ENCODE measurements around the gene DGCR2. TPM values are rescaled to one million over a fixed set of nuclear protein-coding genes. Genes with fewer than 3 reads are reported as not detected.

DGCR2 gene
- total RNA-seq, 1 experiment from 2014 or later, result 42.9 TPM

DNA sequence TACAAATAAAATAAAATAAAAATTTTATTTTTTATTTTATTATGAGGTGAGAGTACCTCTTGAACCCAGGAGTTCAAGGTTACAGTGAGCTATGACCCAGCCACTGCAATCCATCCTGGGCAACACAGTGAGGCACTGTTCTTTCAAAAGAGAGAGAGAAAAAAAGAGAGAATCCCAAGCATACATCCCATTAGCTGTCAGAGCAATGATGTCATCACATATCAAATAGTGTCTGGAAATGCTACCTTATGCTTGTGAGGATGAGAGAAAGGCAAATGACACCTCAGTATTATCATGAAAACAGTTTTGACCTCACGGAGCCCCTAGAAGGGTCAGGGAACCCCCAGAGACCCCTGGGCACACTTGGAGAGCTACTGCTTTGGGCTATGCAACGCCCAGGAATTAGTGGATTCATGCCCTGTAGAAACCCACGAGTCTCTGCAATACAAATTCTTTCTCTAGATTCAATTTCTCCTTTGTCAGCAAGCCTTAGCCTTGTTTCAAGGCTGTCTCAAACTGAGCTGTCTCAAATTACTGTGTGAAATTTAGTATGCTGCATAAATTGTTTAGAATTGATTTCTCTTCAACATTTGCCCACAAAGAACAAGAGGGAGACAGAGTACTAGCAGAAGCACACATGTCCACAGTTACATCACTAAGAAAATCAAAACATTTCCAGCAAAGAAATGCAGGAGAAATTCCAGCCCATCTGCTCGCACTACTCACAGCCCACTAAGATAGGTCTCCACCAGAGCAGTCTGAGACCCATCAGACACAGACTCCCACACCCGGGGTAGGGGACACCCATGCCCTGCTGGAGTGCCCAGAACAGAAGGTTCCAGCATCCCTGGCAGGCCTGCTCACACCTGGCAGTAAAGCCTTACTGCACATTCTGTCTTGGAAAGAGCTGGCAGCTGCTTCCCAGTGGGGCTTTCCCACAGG is 18.1 kb downstream of the DGCR2 start:
- Histone ChIP-seq H3K36me3 (ENCODE audit: control insufficient read depth in 1 of 2, insufficient read depth in 2 of 2, low read length in 2 of 2) (no peaks in the 10 kb centered on the region), H3K79me2 (ENCODE audit: insufficient read depth, low read length) (peaks cover 87% of the 10 kb centered on the region), H3K9me2 (ENCODE audit: insufficient read depth) (no peaks in the 10 kb centered on the region), H3K27me3 (ENCODE audit: insufficient read depth, low read length) (no peaks in the 10 kb centered on the region), H3K9ac (ENCODE audit: low read length) (no peak overlapping the region), H3K4me2 (ENCODE audit: low read length) (no peak overlapping the region), H3K27ac (ENCODE audit: low read depth, low read length) (no peak overlapping the region), H2AFZ (ENCODE audit: low read depth, low read length, poor library complexity, severe bottlenecking) (no peak overlapping the region), H3K4me1 (ENCODE audit: control insufficient read depth in 1 of 2, insufficient read depth in 2 of 2, low read length in 2 of 2) (peaks cover 0 to 4% of the 10 kb centered on the region in 2 experiments; a peak in 1 of 4 replicates), H4K20me1 (ENCODE audit: insufficient read depth) (no peaks in the 10 kb centered on the region), H3K9me3 (ENCODE audit: control insufficient read depth in 1 of 2, insufficient read depth in 1 of 2, low read depth in 1 of 2, low read length in 2 of 2) (no peaks in the 10 kb centered on the region), H3K4me3 (replicated peaks in 1 of 2; ENCODE audit: low read depth in 1 of 2, low read length in 2 of 2) (no peak overlapping the region)
- ChIA-PET RAD21 (ENCODE audit: low non-redundant PET in 1 of 2, low total read pairs in 2 of 2, uncharacterized antibody in 2 of 2, unreplicated experiment in 2 of 2) (no interaction called here), POLR2A (no interaction called here), CTCF (no interaction called here)
- TF ChIP-seq TCF7L2 (IDR thresholded peaks at IDR 0.05; ENCODE audit: borderline replicate concordance, extremely low read depth, insufficient read depth, insufficient read length), result no peak
- TF ChIP-seq RAD21 (IDR thresholded peaks at IDR 0.05; ENCODE audit: low read depth), result no peak
- no peak for TF ChIP-seq SIN3A (IDR thresholded peaks at IDR 0.05; ENCODE audit: low read depth)
- TF ChIP-seq, protein P1, sequence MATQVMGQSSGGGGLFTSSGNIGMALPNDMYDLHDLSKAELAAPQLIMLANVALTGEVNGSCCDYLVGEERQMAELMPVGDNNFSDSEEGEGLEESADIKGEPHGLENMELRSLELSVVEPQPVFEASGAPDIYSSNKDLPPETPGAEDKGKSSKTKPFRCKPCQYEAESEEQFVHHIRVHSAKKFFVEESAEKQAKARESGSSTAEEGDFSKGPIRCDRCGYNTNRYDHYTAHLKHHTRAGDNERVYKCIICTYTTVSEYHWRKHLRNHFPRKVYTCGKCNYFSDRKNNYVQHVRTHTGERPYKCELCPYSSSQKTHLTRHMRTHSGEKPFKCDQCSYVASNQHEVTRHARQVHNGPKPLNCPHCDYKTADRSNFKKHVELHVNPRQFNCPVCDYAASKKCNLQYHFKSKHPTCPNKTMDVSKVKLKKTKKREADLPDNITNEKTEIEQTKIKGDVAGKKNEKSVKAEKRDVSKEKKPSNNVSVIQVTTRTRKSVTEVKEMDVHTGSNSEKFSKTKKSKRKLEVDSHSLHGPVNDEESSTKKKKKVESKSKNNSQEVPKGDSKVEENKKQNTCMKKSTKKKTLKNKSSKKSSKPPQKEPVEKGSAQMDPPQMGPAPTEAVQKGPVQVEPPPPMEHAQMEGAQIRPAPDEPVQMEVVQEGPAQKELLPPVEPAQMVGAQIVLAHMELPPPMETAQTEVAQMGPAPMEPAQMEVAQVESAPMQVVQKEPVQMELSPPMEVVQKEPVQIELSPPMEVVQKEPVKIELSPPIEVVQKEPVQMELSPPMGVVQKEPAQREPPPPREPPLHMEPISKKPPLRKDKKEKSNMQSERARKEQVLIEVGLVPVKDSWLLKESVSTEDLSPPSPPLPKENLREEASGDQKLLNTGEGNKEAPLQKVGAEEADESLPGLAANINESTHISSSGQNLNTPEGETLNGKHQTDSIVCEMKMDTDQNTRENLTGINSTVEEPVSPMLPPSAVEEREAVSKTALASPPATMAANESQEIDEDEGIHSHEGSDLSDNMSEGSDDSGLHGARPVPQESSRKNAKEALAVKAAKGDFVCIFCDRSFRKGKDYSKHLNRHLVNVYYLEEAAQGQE (IDR thresholded peaks at IDR 0.05; ENCODE audit: low read depth), result no peak
- no peak for TF ChIP-seq EZH2phosphoT487 (IDR thresholded peaks at IDR 0.05; ENCODE audit: borderline replicate concordance)
- ATAC-seq (no peak), DNase-seq (ENCODE audit: low read depth, low spot score) (no peak)
- intact Hi-C loops (cut with micrococcal nuclease), result no loop called here
- no TSS peak for BruUV-seq (replicated peaks)
